CMK (cell line): ENCODE data around the gene ATXN1.

Experiments
- DNase-seq: peaks from one replicate; pipeline ENCODE4 v3.0.0-alpha.2; 2010; ENCODE audit warnings: low read depth

Gene ATXN1

DNA sequence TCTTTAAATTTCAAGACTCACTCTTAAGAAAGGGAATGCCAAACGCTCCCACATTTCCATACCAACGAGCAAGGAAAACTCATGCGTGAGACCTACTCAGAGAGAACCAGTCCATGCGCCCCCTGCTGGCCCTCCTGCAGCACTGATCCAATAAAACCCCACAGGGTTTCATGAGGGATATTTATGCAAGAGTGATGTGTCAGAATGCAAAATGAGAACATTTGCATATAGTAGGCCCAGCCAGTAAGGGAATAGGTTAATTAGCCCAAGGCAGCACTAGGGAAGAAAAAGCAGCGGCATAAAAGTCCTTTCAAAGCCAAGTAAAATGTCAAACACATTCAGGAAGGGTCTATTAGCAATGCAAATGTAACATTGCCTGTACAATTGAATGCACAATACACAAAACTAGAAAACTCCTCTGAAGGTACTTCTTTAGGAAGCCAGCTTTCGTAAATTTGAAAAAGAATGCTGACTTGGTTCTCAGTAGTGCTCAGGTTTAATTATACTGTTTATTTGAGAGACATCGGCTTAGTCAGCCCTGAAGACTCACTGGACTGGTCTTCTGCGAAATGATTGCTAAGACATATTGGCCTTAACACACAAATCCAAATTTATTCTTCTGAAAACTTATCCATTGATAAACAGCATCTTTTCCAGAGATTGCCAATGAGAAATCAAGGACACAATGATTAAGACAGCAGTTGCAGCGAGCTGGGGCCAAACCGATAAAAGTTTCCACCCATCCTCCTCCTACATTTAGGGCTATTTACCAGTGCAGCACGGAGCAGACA, 429.7 kb downstream of the ATXN1 start:
- DNase-seq, result peak; percentile 34

- no peak for DNase-seq
Measured at GRCh38 chr6:16329233-16329632, 432.0 kb downstream of the ATXN1 start.

DNA sequence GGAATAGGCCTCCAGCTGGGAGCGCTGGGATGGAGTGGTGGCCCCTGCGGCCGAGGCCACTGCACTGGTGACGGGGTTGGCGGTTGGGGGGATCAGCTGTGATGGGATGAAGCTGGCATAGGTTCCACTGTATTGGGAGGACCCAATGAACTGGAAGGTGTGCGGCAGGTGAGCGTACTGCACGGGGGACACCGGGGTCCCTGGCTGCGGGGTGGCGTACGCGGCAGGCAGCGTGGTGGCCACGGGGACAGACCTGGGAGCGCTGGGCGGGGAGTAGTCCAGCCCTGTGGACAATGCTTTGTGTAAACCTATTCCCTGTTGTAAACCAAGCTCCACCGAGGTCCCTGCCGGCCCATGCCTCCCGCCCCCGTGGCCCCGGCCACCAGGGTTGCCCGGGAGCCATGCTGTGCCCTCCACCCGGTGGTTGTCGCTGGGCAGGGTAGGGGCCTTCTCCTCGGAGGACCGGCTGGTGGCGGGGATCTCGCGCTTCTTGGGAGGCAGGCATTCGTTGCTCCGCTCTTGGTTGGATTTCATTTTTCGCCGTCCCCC, 433.4 kb downstream of the ATXN1 start:
- DNase-seq, result no peak

DNA sequence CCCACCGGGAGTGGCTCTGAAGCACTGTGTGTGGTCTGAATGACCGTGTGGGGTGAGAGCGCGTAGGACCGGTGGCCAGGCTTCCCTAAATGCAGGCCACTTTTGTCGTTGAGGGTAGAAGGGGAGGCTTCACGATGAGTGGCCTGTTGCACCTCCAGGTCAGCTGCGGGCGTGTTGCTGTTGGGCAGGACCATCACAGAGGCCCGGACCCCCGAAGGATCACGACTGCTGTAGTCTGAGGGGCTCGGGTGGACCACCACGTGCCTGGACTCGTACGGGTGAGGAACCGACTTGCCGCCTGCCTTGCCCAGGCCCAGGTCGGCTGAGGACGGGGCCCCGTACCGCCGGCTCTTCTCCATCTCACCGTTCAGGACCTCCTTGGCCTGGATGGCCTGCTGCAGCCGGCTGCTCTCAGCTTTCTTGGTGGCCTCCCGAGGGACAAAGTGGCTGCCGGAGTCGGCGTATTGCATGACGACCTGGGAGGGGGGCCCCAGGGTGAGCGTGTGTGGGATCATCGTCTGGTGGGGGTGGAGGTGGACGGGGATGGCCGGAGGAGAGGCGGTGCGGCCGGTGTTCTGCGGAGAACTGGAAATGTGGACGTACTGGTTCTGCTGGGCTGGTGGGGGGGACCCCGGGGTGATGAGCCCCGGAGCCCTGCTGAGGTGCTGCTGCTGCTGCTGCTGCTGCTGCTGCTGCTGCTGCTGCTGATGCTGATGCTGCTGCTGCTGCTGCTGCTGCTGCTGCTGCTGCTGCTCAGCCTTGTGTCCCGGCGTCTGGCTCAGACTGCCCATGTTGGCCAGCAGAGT, 434.1 kb downstream of the ATXN1 start:
- DNase-seq, result no peak

DNA sequence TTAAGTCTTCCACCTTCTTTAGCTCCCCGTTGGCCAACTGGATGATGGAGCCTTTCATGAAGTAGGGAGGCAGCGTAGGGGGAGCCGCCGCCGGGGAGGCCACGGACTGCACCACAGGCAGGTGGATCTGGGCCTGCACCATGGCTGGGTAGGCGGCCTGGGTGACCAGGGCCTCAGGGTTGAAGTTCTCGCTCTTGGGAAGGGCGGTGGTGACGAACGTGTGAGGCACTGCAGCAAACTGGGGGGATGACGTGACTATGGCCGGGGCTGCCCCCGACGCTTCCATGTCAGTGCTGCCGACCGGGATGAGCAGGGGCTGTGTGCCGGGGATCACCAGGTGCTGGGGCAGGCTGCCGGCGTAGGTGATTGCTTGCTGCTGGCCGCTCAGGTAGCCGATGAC, 434.7 kb downstream of the ATXN1 start:
- DNase-seq, result no peak

- no peak for DNase-seq
Measured at GRCh38 chr6:16324606-16325225, 436.5 kb downstream of the ATXN1 start.

DNA sequence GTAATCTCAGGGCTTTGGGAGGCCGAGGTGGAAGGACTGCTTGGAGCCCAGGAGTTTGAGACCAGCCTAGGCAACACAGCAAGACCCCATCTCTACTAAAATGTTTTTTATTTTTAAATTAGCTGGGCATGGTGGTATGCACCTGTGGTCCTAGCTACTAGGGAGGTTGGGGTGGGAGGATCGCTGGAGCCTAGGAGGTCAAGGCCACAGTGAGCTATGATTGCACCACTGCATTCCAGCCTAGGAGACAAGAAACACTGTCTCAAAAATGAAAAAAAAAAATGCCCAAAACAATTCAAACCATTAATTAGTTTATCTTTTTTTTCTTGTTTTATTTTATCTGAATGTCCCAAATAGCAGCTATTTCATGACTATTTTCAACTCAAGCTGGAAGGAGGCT, 437.1 kb downstream of the ATXN1 start:
- DNase-seq, result no peak

GRCh38 chr6:16322666-16323312, 438.5 kb downstream of the ATXN1 start:
- no peak for DNase-seq

- no peak for DNase-seq
Measured at GRCh38 chr6:16321826-16322225, 439.4 kb downstream of the ATXN1 start.

DNA sequence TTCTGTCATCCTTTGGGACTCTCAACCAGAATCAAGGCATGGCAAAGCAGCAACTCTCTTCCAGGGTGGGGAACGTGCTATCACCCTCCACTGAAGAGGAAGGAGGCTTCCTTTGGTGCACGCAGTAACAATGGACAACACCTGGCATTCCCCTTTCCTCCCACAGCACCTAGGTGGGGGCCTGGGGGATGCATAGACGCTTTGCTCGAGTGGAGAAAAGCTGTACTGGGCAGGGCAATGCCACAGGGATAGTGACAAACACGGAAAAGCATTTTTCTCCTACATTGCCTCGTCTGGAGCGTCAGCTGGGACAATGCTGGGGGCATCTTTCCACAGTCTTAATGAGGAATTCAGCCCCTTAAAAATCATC, 439.9 kb downstream of the ATXN1 start:
- DNase-seq, result no peak

DNA sequence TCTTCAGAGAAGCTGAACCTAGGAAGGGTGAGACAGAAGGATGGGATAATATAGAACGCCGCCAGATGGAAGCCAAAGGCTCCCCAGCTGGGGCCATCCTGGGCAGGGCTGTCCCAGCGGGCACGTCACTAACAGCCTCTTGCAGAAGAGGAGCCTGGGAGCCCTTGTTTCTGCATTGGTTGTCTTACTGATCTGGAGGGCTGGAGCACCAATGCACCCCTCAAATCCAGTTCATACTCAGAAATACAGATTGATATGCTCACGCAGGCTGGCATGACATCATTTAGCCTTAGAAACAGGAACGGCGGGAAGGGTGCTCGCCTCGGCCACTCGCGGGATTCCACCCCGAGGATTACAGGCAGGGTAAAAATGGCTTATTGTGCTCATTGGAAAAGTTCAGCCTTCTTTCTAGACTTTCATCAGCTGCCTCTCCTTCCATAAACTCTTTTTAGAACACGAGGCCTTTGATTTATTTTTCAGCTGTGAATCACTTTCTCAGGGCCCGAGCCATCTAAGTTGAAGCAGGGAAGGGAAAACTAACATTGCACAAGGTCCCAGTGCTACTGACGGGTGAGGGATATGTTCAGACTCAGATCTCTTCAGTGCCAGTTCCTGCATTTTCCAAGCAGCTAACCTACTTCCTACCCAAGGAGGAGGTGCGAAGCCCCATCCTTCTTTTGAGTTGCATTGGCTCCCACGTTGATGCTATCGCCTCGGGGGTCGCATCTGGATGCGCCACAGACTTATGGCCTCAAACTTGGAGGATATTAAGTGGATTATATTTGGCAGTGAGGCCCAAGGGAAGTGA, 440.5 kb downstream of the ATXN1 start:
- no peak for DNase-seq

DNA sequence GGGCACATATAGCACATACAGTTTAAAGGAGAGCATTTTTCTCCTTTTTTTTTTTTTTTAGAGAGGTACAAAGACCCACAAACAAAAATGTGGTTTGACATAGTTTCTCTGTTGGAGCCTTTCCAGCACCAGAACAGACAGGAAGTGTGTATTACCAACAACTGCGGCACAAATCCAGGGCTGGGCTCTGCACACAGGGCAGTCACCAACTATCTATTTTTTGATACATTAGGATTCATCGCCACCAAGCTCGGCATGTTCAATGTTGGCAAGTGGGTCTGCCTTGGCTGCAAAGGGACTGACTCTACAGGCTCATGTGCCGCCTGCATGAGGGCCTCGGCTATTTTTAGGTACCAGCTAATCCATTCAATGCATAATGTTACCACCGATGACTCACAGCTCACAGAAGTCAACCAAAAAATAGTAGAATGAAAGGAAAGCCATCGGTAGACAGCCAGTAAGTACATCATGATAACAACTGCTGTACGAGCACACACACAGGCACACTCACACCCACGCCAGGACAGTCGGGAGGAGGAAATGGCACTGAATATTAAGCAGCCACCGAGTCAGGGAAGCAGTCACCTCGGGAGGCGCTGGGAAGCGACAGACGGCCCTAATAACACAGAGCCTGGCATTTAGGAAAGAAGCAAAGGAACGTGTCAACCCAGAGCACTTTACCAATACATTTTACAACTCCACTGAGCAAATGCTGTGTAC, 441.3 kb downstream of the ATXN1 start:
- DNase-seq, result no peak

GRCh38 chr6:16318953-16319720, 442.1 kb downstream of the ATXN1 start:
- DNase-seq, result no peak

DNA sequence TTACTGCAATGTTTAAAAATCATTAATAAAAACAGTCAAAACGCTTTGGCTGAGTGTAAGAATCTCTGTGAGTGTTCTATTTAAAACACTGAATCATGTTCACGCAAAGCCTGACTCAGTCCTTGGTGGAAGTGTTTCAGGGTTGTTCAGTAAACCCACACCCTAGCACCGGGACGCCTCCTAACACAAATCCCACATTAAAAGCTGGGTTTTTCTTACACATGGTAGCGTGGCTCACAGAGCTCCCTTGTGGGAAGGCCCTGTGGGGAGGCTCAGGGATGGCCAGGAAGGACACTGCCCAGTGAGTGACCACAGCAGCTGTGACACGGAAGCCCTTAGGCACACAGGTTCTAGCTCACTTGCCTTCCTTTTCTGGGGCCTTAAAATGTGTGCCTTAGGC, 442.7 kb downstream of the ATXN1 start:
- DNase-seq, result no peak

DNA sequence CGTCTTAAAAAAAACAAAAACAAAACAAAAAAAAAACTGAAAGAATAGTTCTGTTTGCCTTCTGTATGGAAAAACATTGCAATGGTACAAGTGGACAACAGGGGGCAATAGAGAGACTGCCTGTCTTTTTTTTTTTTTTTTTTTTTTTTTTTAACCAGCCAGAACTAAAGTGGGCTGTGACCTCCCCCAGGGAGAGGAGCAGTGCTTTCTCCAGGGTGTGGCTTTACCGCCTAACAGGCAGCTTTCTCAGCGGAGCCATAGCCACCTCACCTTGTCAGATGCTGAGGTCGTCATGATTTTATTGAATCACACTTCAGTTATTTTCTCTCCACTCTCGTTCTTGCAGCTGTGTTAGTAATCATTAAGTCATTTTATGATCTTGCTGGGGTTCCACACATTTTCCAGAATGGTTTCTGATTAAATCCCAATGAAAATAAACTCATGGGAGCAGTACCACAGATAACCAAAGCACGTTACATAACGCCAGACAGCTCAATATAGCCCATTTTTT, 444.5 kb downstream of the ATXN1 start:
- peak; percentile 11 for DNase-seq

DNA sequence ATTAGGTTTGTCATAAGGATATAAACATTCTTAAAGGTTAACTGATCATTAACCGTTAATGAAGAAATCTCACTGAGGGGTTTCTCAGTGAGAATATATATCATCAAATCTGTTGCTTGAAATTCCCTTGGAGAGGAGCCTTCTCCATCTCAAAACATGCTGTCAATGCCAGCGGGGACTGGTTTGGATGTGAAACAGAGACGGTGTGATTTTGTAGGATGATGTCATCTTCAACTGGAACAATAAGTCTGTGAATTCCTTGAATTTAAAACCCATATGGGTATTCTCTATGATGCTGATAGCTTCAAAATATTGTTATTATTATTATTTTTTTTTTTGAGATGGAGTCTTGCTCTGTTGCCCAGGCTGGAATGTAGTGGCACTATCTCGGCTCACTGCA, 447.0 kb downstream of the ATXN1 start:
- no peak for DNase-seq

DNA sequence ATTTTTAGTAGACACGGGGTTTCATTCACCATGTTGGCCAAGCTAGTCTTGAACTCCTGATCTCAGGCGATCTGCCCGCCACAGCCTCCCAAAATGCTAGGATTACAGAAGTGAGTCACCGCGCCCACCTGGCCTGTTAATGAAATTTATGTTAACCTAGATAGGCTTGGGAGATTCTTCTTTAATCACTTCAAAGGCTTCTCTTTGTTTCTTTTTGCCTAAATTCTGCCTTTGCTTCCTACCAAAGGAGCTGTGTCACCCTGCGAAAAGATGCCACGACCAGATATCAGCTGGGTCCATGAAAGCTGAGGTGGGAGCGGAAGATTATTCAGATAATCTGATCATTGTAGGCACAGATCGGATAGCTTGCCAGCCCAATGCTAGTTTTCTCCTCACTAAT, 447.5 kb downstream of the ATXN1 start:
- DNase-seq, result no peak

DNA sequence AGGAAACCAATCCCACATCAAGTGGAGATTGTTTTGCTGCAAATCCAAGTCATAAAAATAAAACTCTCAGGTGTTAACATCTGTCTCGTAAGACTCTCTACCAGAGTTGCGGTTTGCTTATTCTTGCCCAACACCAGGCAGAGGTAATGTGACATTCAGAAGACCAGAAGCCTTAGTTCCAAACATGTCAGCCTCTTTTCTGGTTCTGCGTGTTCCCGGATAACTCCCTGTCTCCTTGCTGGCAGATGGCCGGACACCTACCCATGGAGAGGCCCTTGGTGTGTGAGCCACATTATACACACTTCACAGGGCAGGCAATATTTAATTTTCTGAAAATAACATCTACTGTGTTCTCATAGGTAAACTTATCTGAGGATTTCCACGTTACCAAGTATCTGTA, 449.5 kb downstream of the ATXN1 start:
- DNase-seq, result no peak

GRCh38 chr6:16306334-16306733, 454.9 kb downstream of the ATXN1 start:
- no peak for DNase-seq

GRCh38 chr6:16305788-16306187, 455.5 kb downstream of the ATXN1 start:
- no peak for DNase-seq
